Stimulated activated CD8-positive, alpha-beta memory T cell treated with anti-CD3 and anti-CD28 coated beads, Interleukin-7, amount 100 ng/mL, for 4 hours (primary cell): ENCODE data around the gene A2M.

Source experiments
- DNase-seq, 2 donors: peaks; one replicate each; pipeline ENCODE4 v3.0.0-alpha.2; 2020; ENCODE audit warnings: low read depth in 2 of 2

A2M gene

GRCh38 chr12:9122091-9122609, 6.4 kb upstream of the A2M start:
- no peak for DNase-seq

- DNase-seq = no peak
These were observed 4.9 kb upstream of the A2M start for GRCh38 chr12:9120487-9121184.

DNA sequence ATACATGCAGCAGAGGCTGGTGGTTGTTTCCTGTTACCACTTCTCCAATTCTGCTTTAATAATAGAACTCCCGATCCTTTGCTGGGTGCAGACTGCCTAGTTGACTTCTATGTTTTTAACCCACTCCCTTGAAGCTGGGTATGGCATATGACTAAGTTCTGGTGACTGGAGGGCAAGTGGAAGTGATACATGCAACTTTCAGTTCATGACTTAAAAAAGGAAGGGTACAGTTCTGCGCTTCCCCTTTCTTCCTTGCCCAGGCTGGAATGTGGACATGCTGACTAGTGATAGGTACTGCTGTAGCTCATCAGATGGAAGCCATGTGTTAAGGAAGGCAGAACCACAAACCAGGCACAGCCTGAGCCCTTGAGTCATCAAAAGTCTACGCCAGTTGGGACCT, 2.4 kb upstream of the A2M start:
- no peak for DNase-seq

- no peak for DNase-seq
These were observed 773 bp downstream of the A2M start for GRCh38 chr12:9114946-9115345.

GRCh38 chr12:9113987-9114309, 1.8 kb downstream of the A2M start:
- DNase-seq = no peak

DNA sequence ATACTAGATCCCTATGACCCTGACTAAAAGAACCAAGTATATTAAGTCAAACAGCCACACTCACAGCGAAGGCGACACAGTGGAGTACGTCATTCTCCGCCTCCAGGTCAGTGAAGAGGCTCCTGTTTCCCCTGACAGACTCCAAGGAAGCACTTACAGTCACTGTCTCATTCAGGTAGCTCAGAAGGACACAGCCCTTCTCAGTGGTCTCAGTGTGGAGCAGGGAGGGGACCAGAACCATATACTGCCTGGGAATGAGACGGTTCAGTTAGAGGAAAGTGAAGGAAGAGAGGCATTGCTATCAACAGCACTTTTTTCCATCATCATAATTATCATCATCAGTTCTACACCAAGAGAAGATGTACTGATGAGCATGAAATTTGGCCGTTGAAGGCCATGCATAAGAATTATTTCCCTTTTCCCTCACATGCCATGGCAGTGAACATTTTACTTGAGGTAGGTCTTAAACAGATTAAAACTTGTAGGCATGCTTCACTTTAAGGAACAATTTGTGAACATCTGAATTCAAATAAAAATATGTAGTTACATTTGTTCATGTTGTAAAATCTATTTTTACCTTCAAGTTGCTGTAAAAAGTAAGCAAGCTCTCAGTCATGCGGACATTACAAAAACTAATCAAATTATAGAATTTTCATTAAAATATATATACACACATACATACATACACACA, 2.3 kb downstream of the A2M start:
- no peak for DNase-seq

GRCh38 chr12:9112076-9112853, 3.5 kb downstream of the A2M start:
- DNase-seq = no peak

- DNase-seq = no peak
These were observed 4.2 kb downstream of the A2M start for GRCh38 chr12:9111525-9111924.

GRCh38 chr12:9109737-9110491, 5.8 kb downstream of the A2M start:
- no peak for DNase-seq

- DNase-seq = no peak
These were observed 6.6 kb downstream of the A2M start for GRCh38 chr12:9109213-9109522.

- DNase-seq = no peak
These were observed 7.1 kb downstream of the A2M start for GRCh38 chr12:9108504-9109212.

GRCh38 chr12:9107542-9107873, 8.2 kb downstream of the A2M start:
- no peak for DNase-seq

DNA sequence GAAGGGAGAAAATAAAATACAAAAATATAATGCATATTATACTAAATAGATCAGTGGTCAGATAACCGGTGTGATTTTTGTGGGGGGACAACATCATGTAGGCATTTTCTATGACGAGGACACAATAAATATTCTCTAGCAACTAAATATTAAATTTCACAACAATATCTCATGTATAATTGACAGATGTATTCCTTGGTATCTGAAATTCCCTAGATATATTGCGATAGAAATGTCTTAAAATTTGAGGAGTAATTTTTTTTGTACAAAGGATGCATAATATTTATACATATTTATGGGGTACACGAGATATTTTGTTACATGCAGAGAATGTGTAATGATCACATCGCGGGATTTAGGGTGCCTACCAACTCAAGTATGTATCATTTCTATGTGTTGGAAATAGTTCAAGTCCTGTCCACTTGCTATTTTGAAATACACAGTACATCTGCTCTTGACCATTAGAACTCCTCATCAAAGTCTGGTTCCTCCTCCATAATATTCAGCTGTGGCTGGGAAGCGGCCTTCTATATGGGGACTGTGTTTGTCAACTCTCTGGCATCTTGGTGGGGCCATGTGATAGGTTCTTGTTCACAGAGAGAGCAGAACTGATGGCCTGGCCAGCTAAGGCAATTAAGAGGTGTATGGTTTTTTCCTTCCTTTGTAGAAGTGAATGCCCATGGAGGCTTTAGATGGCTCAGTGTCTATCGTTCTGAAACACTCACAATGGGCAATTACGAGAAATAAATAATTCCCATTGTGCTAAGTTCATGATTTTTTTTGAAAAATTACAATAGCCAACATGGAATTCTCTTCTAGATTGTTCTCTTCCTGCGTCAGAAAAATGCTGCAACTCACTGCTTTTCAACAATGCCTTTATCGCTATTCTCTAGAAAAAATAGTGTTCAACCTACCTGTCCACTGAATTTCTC, 8.8 kb downstream of the A2M start:
- DNase-seq = no peak

DNA sequence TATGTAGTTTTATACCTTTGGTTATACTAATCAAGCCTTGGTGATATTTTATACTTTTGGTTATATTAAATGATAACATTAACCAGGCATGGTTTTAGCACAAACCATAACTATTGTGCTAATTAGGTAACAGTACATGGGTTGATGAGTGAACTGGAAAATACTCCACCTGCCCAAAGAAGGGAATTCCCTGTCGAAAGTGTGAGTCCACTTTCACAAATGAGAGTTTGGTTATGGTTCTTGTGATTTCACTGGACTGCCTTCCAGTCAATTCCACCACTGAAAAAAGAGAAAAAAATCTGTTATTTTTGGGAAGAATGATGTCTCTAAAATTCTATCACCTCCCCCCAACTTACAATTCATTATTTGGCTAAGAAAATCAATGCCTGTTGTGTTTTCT, 9.7 kb downstream of the A2M start:
- no peak for DNase-seq

DNA sequence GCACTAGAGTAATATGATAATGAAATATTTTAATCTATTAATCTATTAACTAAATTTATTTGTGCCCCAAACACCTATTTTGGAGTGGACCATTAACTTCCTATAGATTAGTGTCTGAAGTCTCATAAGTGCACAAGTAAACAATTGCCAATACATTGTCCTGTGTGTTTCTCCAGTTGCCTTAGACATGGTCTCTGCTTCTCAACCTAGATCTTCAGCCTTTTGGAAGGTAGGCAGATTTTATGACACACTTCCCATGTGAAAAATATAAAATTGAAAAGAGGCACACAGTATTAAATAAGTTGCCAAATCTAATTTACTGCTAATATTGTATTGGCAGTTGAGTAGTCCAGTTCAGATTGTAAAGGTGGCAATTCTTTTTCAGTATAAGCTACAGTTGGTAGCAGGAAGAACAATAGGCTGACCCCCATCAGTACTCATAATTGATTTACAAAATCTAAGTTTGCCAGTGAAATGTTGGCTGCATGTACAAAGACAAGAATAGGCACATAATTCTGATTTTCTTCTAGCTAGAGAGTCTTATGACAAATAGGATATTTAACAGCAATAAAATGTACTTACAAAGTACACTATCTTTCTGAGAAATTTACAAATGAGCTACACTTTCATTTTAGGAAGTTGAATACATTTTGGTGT, 10.8 kb downstream of the A2M start:
- no peak for DNase-seq

DNA sequence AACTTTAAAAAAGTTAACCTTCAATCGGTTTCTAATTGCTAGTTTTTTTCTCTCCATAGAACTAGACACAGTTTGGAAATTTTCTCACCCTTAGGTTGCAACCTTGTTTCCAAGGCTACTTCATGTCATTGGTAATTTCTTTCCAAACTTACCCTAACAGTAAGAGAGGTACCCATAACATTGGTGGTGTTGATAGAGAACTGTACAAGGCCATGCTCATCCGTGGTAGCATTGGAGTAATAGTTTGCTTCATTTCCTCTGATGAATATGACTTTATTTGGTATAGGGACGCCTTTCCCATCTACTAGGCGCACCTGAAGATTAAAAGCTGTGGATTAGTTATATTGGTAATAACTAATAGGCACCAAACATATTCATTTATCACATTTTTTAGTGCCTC, 11.6 kb downstream of the A2M start:
- no peak for DNase-seq

- DNase-seq = no peak
These were observed 12.5 kb downstream of the A2M start for GRCh38 chr12:9103050-9103849.

GRCh38 chr12:9101018-9101687, 14.6 kb downstream of the A2M start:
- DNase-seq = no peak
